A549 (cell line): ENCODE results near the gene WDR45.

Experiments used
- EP300 ChIP-seq, 2 experiments: fragments of >200 bp; sonication (Bioruptor Twin); formaldehyde crosslinking; IDR thresholded peaks; 2 replicates in 1 of 2; 3 replicates in 1 of 2; pipeline ENCODE4 v1.6.1; 2016 to 2017
- ESRRA ChIP-seq: fragments of 150-350 bp; IDR thresholded peaks from 2 replicates; pipeline ENCODE4 v1.6.1; 2014; ENCODE audit warnings: mild to moderate bottlenecking, low read length, borderline replicate concordance
- HOXA7 ChIP-seq: fragments of 250-450 bp; sonication (Bioruptor Pico); IDR thresholded peaks from 2 replicates; pipeline ENCODE4 v1.5.0; 2020; ENCODE audit warnings: mild to moderate bottlenecking, moderate library complexity
- JUN ChIP-seq, 2 experiments: fragments of >200 bp; sonication (Bioruptor Twin); formaldehyde crosslinking; IDR thresholded peaks; 2 replicates in 1 of 2; 3 replicates in 1 of 2; pipeline ENCODE4 v1.6.1; 2016 to 2017
- MAZ ChIP-seq: fragments of 150-350 bp; IDR thresholded peaks from 2 replicates; pipeline ENCODE4 v1.6.1; 2014; ENCODE audit warnings: antibody characterized with exemption, low read depth, low read length, borderline replicate concordance
- NFE2L2 ChIP-seq: fragments of 150-350 bp; conservative IDR thresholded peaks from 2 replicates; pipeline ENCODE4 v1.6.1; 2014; ENCODE audit warnings: low read length
- POLR2A ChIP-seq: IDR thresholded peaks from 2 replicates; pipeline ENCODE4 v1.6.1; 2012; ENCODE audit warnings: mild to moderate bottlenecking, low read length
- RARB ChIP-seq: fragments of 250-450 bp; sonication (Bioruptor Pico); IDR thresholded peaks from 2 replicates; pipeline ENCODE4 v1.8.0; 2021; ENCODE audit warnings: mild to moderate bottlenecking, moderate library complexity
- ZNF302 ChIP-seq: fragments of 250-450 bp; sonication (Bioruptor Pico); IDR thresholded peaks from 2 replicates; pipeline ENCODE4 v1.9.0; 2021; ENCODE audit warnings: inconsistent platforms, mild to moderate bottlenecking, moderate library complexity
- TF ChIP-seq, protein P1 (sequence below): fragments of >200 bp; sonication (Bioruptor Twin); formaldehyde crosslinking; IDR thresholded peaks from 3 replicates; pipeline ENCODE4 v1.5.1; 2016
- TF ChIP-seq, protein P2 (sequence below): fragments of 450-650 bp; IDR thresholded peaks from 2 replicates; pipeline ENCODE4 v1.6.1; 2014; ENCODE audit warnings: antibody characterized with exemption

DNA sequence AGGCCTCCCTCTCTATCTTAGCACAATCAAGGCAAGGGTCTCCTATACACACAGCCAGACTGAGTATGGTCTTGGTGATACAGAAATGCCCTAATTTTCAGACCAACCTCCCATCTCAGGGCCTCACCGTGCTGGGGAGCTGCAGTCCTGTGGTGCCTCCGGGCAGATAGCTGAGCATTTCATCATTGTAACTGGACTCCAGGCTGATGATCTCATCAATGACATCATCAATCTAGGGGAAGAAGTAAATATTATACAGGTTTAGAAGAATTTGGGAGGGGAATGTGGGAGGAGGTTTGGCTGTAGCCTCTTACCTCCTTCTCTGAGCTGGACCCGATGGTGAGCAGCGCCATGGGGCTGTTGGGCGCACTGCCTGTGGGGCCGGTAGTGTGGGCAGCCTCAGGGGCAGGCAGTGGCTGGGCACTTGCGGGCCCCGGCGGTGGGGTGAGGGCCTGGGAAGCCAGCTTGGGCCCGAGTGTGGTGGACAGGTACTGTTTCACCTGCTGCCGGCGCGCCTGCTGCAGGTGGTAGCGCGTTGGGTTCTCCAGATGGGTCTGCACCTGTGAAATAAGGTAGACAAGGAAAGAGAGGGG is 41.7 kb downstream of the WDR45 start:
- TF ChIP-seq, protein P1, sequence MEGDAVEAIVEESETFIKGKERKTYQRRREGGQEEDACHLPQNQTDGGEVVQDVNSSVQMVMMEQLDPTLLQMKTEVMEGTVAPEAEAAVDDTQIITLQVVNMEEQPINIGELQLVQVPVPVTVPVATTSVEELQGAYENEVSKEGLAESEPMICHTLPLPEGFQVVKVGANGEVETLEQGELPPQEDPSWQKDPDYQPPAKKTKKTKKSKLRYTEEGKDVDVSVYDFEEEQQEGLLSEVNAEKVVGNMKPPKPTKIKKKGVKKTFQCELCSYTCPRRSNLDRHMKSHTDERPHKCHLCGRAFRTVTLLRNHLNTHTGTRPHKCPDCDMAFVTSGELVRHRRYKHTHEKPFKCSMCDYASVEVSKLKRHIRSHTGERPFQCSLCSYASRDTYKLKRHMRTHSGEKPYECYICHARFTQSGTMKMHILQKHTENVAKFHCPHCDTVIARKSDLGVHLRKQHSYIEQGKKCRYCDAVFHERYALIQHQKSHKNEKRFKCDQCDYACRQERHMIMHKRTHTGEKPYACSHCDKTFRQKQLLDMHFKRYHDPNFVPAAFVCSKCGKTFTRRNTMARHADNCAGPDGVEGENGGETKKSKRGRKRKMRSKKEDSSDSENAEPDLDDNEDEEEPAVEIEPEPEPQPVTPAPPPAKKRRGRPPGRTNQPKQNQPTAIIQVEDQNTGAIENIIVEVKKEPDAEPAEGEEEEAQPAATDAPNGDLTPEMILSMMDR: no peak
- TF ChIP-seq POLR2A (no peak), ESRRA (no peak), EP300 (IDR thresholded peaks at IDR 0.05) (no peak), JUN (IDR thresholded peaks at IDR 0.05) (no peak), NFE2L2 (no peak), HOXA7 (no peak), ZNF302 (no peak), MAZ (no peak), RARB (CRISPR knock-in tag) (no peak)
- TF ChIP-seq, protein P2, sequence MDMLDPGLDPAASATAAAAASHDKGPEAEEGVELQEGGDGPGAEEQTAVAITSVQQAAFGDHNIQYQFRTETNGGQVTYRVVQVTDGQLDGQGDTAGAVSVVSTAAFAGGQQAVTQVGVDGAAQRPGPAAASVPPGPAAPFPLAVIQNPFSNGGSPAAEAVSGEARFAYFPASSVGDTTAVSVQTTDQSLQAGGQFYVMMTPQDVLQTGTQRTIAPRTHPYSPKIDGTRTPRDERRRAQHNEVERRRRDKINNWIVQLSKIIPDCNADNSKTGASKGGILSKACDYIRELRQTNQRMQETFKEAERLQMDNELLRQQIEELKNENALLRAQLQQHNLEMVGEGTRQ: no peak
